ENCODE results near the gene ZNF782. TPM values are rescaled to one million over a fixed set of nuclear protein-coding genes. Genes with fewer than 3 reads are reported as not detected.
A peak's percentile ranks its signal among the peaks of the same experiment; 100 is the strongest.
"Not testable (repeated sequence)": the region's sequence is repeated elsewhere in the genome, so short reads cannot be mapped to it uniquely, and the experiment has no call there.

ZNF782 gene
- 1 to 10 TPM; 5.5 to 9.6 (median 8.2) TPM for total RNA-seq
- long read RNA-seq, donor 1, partial matches to known transcripts, result 0 of 2 reads
- long read RNA-seq, donor 1, other reads (novel, unspliced or antisense), result 1 of 2 reads
- long read RNA-seq, donor 2, partial matches to known transcripts, result 0 of 2 reads
- long read RNA-seq, donor 2, other reads (novel, unspliced or antisense), result 2 of 2 reads

DNA sequence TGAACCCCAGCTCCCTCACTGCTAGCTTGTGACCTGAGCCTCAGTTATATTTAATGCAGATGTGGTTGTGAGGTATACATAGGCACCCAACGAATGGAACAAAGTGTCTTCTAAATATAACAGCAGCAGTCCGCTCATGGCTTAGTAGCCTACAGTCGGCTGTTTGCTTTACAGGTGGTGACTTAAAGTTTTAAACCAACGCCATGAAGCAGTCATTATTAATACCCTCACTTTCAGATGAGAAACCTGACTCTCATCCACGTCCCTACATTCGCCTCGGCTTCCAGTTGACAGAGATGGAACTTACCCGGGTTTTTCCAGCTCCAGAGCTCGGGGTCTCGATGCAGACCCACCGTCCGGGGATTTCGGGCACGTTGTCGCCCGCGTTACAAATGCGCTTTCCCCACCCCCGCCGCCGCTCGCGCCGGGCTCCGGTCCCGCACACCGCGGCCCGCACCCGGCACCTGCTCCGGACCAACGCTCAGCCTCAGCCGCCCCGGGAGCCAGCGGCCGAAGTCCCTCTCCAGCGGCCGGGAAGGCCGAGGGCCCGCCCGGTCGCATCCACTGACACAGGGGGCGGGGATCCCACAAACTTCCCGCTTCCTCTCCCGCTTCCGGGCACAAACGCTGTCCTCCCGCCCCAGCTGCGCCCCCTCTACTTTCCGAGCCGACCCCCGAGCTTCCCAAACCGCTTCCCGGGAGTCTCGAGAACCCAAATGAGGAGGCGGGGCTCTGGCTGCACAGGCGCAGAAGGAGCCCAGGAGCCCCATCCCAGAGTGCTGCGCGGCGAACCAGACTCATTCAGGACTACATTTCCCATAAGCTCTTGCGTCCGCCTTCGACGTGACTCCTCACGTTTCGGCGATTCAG is at the start of gene ZNF782:
ZNF782 (minus strand) TSS at position 734 of the 870 bp plus-strand sequence. CDS start 2,553 bp downstream, outside the sequence.
- no peaks in the 10 kb centered on the region for H3K9me3 ChIP-seq
- peak; percentile 97 for ATAC-seq

DNA sequence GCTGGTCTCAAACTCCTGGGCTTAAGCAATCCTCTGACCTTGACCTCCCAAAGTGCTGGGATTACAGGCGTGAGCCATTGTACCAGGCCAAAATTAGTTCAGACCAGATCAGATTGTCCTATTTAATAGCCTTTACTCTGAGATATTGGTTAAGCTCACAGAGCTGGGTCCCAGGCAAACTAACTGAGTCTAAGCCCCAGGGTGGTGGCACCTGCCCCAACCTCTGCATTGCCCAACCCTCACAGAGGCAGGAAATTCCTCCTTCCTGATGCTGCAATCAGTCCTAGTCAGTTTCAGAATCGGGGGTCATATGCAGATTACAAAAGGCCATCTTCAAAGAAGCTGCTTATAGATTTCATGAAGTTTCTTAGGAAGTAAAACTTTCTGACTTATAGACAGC is 45.7 kb upstream of the ZNF782 start:
- H3K4me1 ChIP-seq (ENCODE audit: low read depth); DNase-seq; intact Hi-C loops (cut with DNase I, micrococcal nuclease); H3K4me3 ChIP-seq; H3K36me3 ChIP-seq (ENCODE audit: low read depth); ATAC-seq; H3K9me3 ChIP-seq: not testable (repeated sequence)

More for the DNA sequence above, at the start of gene ZNF782:
- DNase-seq, result peak; percentile 93 to 95 (median 94)
- no peaks in the 10 kb centered on the region for H3K36me3 ChIP-seq (ENCODE audit: low read depth)
- TF ChIP-seq, protein P1, sequence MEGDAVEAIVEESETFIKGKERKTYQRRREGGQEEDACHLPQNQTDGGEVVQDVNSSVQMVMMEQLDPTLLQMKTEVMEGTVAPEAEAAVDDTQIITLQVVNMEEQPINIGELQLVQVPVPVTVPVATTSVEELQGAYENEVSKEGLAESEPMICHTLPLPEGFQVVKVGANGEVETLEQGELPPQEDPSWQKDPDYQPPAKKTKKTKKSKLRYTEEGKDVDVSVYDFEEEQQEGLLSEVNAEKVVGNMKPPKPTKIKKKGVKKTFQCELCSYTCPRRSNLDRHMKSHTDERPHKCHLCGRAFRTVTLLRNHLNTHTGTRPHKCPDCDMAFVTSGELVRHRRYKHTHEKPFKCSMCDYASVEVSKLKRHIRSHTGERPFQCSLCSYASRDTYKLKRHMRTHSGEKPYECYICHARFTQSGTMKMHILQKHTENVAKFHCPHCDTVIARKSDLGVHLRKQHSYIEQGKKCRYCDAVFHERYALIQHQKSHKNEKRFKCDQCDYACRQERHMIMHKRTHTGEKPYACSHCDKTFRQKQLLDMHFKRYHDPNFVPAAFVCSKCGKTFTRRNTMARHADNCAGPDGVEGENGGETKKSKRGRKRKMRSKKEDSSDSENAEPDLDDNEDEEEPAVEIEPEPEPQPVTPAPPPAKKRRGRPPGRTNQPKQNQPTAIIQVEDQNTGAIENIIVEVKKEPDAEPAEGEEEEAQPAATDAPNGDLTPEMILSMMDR (IDR thresholded peaks at IDR 0.05), result no peak
- intact Hi-C loops (cut with DNase I, micrococcal nuclease), result loop anchor here in 1 of 2 donors (10.0 kb wide), 1 partner anchor 541 kb away; no protein-coding TSS in a partner anchor
- H3K4me1 ChIP-seq (ENCODE audit: low read depth), result peaks cover 18% of the 10 kb centered on the region
- H3K4me3 ChIP-seq, result peak within 1 kb of the TSS; percentile 59

DNA sequence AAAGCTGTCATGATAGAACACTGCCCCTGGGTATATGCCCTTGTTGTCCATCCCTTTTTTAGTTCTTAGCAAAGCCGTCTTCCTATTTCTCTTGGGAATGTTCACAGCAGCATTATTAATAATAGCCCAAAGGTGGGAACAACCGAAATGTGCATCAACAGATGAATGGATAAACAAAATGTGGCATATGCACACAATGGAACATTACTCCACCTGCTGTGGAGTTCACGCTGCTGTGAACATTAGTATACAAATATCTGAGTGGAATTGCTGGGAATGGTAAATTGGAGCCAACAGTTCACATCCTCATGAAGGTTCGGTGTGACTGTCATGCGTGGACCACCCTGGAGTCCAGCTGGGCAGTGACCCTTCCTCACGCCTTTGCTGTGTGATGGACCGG is 37.8 kb upstream of the ZNF782 start:
- DNase-seq, result no peak

DNA sequence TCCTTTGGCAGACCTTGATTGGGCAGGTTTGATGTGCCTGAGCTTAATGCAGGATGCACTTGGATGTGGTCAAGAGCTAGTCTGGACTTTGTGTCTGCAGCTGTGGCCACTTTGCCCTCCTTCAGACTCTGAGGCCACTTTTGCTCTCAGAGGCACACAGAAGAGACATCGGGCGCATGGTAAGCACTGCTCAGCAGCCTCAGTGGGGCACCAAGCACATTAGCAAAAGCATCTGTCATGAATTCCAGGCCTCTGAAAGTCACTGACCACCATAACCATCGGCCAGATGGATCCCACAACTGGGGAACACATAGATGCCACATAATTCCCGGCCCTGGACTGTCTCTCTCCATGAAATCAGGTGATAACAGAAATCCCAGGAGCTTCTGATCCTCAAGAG is 34.3 kb upstream of the ZNF782 start:
- ATAC-seq, result no peak
- Histone ChIP-seq H3K4me3 (no peak overlapping the region), H3K4me1 (ENCODE audit: low read depth) (no peaks in the 10 kb centered on the region), H3K9me3 (no peaks in the 10 kb centered on the region), H3K36me3 (ENCODE audit: low read depth) (peaks cover 5% of the 10 kb centered on the region)
- intact Hi-C loops (cut with DNase I, micrococcal nuclease), result no loop called here
- no peak for DNase-seq
- TF ChIP-seq, protein P1 (IDR thresholded peaks at IDR 0.05), result no peak

More for the DNA sequence above, 37.8 kb upstream of the ZNF782 start:
- TF ChIP-seq, protein P1 (IDR thresholded peaks at IDR 0.05), result no peak
- H3K9me3 ChIP-seq, result no peaks in the 10 kb centered on the region
- H3K4me1 ChIP-seq (ENCODE audit: low read depth), result no peaks in the 10 kb centered on the region
- no peak for ATAC-seq
- intact Hi-C loops (cut with DNase I, micrococcal nuclease), result no loop called here
- peaks cover 5% of the 10 kb centered on the region for H3K36me3 ChIP-seq (ENCODE audit: low read depth)
- no peak overlapping the region for H3K4me3 ChIP-seq

DNA sequence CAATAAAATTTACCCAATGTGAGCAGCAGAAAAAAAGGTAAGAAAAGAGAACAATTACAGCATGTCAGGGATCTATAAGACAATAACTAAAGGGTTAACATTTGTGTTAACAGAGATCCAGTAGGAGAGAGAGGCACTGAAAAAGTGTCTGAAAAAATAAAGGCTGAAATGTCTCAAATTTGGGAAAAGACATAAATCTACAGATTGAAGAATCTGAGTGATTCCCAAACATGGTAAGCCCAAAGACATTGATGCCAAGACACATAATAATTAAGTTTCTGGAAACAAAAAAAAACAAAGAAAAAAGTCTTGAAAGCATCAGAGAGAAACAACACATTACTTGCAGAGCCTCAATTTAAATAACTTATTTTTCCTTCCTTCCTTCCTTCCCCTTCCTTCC is 31.1 kb upstream of the ZNF782 start:
- H3K9me3 ChIP-seq, result no peaks in the 10 kb centered on the region
- DNase-seq (no peak), ATAC-seq (no peak)
- H3K4me1 ChIP-seq (ENCODE audit: low read depth), result no peaks in the 10 kb centered on the region
- TF ChIP-seq, protein P1 (IDR thresholded peaks at IDR 0.05), result no peak
- intact Hi-C loops (cut with DNase I, micrococcal nuclease), result no loop called here
- no peaks in the 10 kb centered on the region for H3K36me3 ChIP-seq (ENCODE audit: low read depth)
- no peak overlapping the region for H3K4me3 ChIP-seq

DNA sequence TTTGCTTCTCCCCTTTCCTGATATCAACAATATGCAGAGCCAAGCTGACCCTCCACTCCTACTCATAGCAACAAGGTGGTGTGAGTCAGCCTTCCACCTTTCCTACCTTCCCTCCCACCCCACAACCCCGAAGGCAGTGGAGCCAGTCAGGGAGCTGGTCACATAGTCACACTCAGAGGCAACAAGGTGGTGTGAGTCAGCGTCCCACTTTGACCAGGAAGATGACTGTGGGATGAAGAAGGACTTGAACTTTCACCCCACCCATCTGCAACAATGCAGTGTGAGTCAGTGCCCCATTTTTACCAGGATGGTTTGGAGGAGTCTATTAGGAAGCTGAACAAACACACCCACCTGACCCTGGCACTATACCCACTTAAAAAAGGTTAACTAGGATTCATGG is 30.1 kb upstream of the ZNF782 start:
- ATAC-seq (peak; percentile 99), DNase-seq (no peak)
- Histone ChIP-seq H3K4me3 (no peak overlapping the region), H3K36me3 (ENCODE audit: low read depth) (no peaks in the 10 kb centered on the region), H3K9me3 (no peaks in the 10 kb centered on the region), H3K4me1 (ENCODE audit: low read depth) (no peaks in the 10 kb centered on the region)
- intact Hi-C loops (cut with DNase I, micrococcal nuclease), result no loop called here
- TF ChIP-seq, protein P1 (IDR thresholded peaks at IDR 0.05), result no peak

Measured in mucosa of descending colon (tissue), 3 donors.